ENCODE measurements around the gene TSSK1B. TPM values are rescaled to one million over a fixed set of nuclear protein-coding genes. Genes with fewer than 3 reads are reported as not detected.

TSSK1B gene
- total RNA-seq, 1 experiment from 2014 or later = 0.17 TPM

- no CpG with 5 or more reads among the region's 3 CpGs for WGBS (ENCODE audit: extremely low coverage, insufficient read length, low lambda C conversion rate)
- H3K23ac ChIP-seq (ENCODE audit: insufficient read length, low read depth, low read length) = no peak overlapping the region
- H3K4ac ChIP-seq (ENCODE audit: low read depth, low read length) = no peak overlapping the region
- Mint-ChIP-seq H3K9me3 (no peaks in the 10 kb centered on the region), H3K27me3 (ENCODE audit: low read depth) (no peaks in the 10 kb centered on the region), H3K36me3 (ENCODE audit: insufficient read depth in 1 of 3, low read depth in 3 of 3) (no peaks in the 10 kb centered on the region), H3K27ac (no peak overlapping the region), H3K4me1 (no peaks in the 10 kb centered on the region), H3K4me3 (no peak overlapping the region)
- no peaks in the 10 kb centered on the region for H3K79me2 ChIP-seq (ENCODE audit: insufficient read depth, low read length)
- H2AFZ ChIP-seq (ENCODE audit: low read length) = no peak overlapping the region
- H3K14ac ChIP-seq (ENCODE audit: insufficient read depth, low read length) = no peak overlapping the region
- H2BK15ac ChIP-seq (ENCODE audit: low read depth, low read length) = no peak overlapping the region
- TF ChIP-seq CTCF (conservative IDR thresholded peaks at IDR 0.05) = no peak
- H3T11ph ChIP-seq (ENCODE audit: low read length) = no peak overlapping the region
- H4K8ac ChIP-seq (replicated peaks; ENCODE audit: insufficient read length, low read depth, low read length) = no peak overlapping the region
- no peak overlapping the region for H3K56ac ChIP-seq (ENCODE audit: insufficient read length, low read depth, low read length)
- H3K4me2 ChIP-seq (ENCODE audit: insufficient read depth, insufficient read length, low read length) = no peak overlapping the region
- no peak overlapping the region for H3K9ac ChIP-seq (ENCODE audit: extremely low read depth, insufficient read length, low read length)
- H2BK20ac ChIP-seq (ENCODE audit: low read depth, low read length, poor library complexity, severe bottlenecking) = no peak overlapping the region
- H3K27ac ChIP-seq (ENCODE audit: insufficient read length, low read depth, low read length) = no peak overlapping the region
- no peaks in the 10 kb centered on the region for H3K27me3 ChIP-seq (ENCODE audit: insufficient read depth, low read length)
- H3K4me1 ChIP-seq (ENCODE audit: insufficient read depth, low read length) = no peaks in the 10 kb centered on the region
- H2BK12ac ChIP-seq (ENCODE audit: insufficient read length, low read depth, low read length) = no peak overlapping the region
- no peak for DNase-seq
- no peaks in the 10 kb centered on the region for H3K23me2 ChIP-seq (ENCODE audit: insufficient read length, low read depth, low read length, poor library complexity, severe bottlenecking)
- H4K20me1 ChIP-seq (ENCODE audit: control insufficient read depth, insufficient read depth, insufficient read length) = no peaks in the 10 kb centered on the region
- no peak overlapping the region for H3K18ac ChIP-seq (ENCODE audit: insufficient read length, low read depth, low read length)
- no peak overlapping the region for H2AK5ac ChIP-seq (ENCODE audit: insufficient read length, low read length)
- no peak overlapping the region for H2BK5ac ChIP-seq (ENCODE audit: insufficient read length, low read length)
- no peak overlapping the region for H4K5ac ChIP-seq (ENCODE audit: insufficient read length, low read depth, low read length)
- no peak overlapping the region for H4K91ac ChIP-seq (ENCODE audit: insufficient read length, low read depth, low read length)
- no peaks in the 10 kb centered on the region for H3K79me1 ChIP-seq (ENCODE audit: insufficient read depth, low read depth, low read length, poor library complexity, severe bottlenecking)
- H2BK120ac ChIP-seq (ENCODE audit: low read depth, low read length, poor library complexity, severe bottlenecking) = no peak overlapping the region
- H3K9me3 ChIP-seq (ENCODE audit: control insufficient read depth, low read depth, low read length) = no peaks in the 10 kb centered on the region
Measured at GRCh38 chr5:113397046-113397445, 37.7 kb downstream of the TSSK1B start.

All from H9 (cell line).